Upper lobe of left lung (tissue), 4 donors: ENCODE data around the gene DBH.

Experiments used
- EP300 ChIP-seq, 4 donors: sonication (generic); formaldehyde crosslinking; IDR thresholded peaks; one replicate each; pipeline ENCODE4 v1.5.1; 2017; ENCODE audit warnings: antibody characterized with exemption in 4 of 4, control low read depth in 2 of 4
- POLR2A ChIP-seq, 4 donors: fragments of 450-650 bp; IDR thresholded peaks; one replicate each; pipeline ENCODE4 v1.5.1; 2016 to 2017; ENCODE audit warnings: antibody characterized with exemption in 4 of 4, mild to moderate bottlenecking in 2 of 4
- POLR2AphosphoS5 ChIP-seq, 2 donors: sonication (generic); formaldehyde crosslinking; IDR thresholded peaks; one replicate each; pipeline ENCODE4 v1.5.1; 2017; ENCODE audit warnings: antibody characterized with exemption in 2 of 2
- TF ChIP-seq, protein P1 (sequence below), 6 experiments: fragments of 450-650 bp in 4 of 6; fragments of 200-600 bp in 2 of 6; sonication (generic) in 2 of 6; IDR thresholded peaks; one replicate each; pipeline ENCODE4 v1.5.1; 2016 to 2019; ENCODE audit warnings: antibody characterized with exemption in 6 of 6

DNA sequence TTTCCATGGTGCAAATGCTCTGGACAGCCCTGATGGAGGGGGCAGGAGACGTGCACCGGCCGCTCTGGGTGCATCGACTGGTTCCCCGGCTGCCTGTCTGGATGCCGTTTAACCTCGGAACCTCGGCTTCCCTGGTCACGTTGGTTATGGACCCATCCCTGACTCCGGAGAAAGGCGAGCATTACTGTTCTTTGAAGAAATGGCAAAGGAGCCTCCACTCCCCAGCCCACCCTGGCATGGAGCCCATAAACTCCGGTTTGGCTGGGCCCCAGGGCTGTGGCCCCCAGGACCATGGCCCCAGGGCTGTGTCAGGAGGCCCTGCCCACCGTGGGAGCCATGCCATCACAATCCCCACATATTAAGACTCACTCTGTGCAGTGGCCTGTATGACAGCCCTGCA, 28.9 kb downstream of the DBH start:
- TF ChIP-seq, protein P1, sequence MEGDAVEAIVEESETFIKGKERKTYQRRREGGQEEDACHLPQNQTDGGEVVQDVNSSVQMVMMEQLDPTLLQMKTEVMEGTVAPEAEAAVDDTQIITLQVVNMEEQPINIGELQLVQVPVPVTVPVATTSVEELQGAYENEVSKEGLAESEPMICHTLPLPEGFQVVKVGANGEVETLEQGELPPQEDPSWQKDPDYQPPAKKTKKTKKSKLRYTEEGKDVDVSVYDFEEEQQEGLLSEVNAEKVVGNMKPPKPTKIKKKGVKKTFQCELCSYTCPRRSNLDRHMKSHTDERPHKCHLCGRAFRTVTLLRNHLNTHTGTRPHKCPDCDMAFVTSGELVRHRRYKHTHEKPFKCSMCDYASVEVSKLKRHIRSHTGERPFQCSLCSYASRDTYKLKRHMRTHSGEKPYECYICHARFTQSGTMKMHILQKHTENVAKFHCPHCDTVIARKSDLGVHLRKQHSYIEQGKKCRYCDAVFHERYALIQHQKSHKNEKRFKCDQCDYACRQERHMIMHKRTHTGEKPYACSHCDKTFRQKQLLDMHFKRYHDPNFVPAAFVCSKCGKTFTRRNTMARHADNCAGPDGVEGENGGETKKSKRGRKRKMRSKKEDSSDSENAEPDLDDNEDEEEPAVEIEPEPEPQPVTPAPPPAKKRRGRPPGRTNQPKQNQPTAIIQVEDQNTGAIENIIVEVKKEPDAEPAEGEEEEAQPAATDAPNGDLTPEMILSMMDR (IDR thresholded peaks at IDR 0.05), result no peak
- TF ChIP-seq POLR2AphosphoS5 (IDR thresholded peaks at IDR 0.05), result no peak
- no peak for TF ChIP-seq EP300 (IDR thresholded peaks at IDR 0.05)
- no peak for TF ChIP-seq POLR2A (IDR thresholded peaks at IDR 0.05)
